DOHH2 (cell line): ENCODE measurements around the gene ELOVL2.

Experiments
- EZH2phosphoT487 ChIP-seq: fragments of 200-600 bp; sonication (generic); IDR thresholded peaks from 2 replicates; pipeline ENCODE4 v1.6.1; 2017; ENCODE audit warnings: borderline replicate concordance, mild to moderate bottlenecking, antibody characterized with exemption, low read length, moderate library complexity, mixed read lengths
- TF ChIP-seq, protein P1 (sequence below): fragments of 200-600 bp; sonication (generic); IDR thresholded peaks from one replicate; pipeline ENCODE4 v1.5.1; 2014; ENCODE audit warnings: antibody characterized with exemption, mild to moderate bottlenecking, low read depth, low read length; ENCODE audit not compliant: poor library complexity, severe bottlenecking

GRCh38 chr6:10972196-10972595 is 71.9 kb downstream of the ELOVL2 start:
- no peak for TF ChIP-seq EZH2phosphoT487
- TF ChIP-seq, protein P1, sequence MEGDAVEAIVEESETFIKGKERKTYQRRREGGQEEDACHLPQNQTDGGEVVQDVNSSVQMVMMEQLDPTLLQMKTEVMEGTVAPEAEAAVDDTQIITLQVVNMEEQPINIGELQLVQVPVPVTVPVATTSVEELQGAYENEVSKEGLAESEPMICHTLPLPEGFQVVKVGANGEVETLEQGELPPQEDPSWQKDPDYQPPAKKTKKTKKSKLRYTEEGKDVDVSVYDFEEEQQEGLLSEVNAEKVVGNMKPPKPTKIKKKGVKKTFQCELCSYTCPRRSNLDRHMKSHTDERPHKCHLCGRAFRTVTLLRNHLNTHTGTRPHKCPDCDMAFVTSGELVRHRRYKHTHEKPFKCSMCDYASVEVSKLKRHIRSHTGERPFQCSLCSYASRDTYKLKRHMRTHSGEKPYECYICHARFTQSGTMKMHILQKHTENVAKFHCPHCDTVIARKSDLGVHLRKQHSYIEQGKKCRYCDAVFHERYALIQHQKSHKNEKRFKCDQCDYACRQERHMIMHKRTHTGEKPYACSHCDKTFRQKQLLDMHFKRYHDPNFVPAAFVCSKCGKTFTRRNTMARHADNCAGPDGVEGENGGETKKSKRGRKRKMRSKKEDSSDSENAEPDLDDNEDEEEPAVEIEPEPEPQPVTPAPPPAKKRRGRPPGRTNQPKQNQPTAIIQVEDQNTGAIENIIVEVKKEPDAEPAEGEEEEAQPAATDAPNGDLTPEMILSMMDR = no peak
